RPMI8226 (cell line): ENCODE data around the gene EFNA4.

Source experiments
- DNase-seq: peaks from one replicate; pipeline ENCODE4 v3.0.0-alpha.2; 2015

The EFNA4 gene

GRCh38 chr1:155063550-155064110 lies at the start of gene EFNA4:
TSS of gene EFNA4 (plus strand) at chr1:155063740. CDS start at chr1:155063824, 84 bp downstream.
- peak; percentile 95 for DNase-seq

GRCh38 chr1:155014709-155015508 lies 48.6 kb upstream of the EFNA4 start:
- DNase-seq: no peak

- DNase-seq: peak; percentile 49
These were observed 47.9 kb upstream of the EFNA4 start for GRCh38 chr1:155015527-155016230.

GRCh38 chr1:155016231-155016831 lies 47.2 kb upstream of the EFNA4 start:
- peak; percentile 98 for DNase-seq

- DNase-seq: peak; percentile 95
These were observed 46.2 kb upstream of the EFNA4 start for GRCh38 chr1:155017041-155017945.

GRCh38 chr1:155017946-155018316 lies 45.6 kb upstream of the EFNA4 start:
- peak; percentile 69 for DNase-seq

GRCh38 chr1:155018617-155019348 lies 44.8 kb upstream of the EFNA4 start:
- DNase-seq: peak; percentile 98

- peak; percentile 89 for DNase-seq
These were observed 43.9 kb upstream of the EFNA4 start for GRCh38 chr1:155019377-155020245.

- DNase-seq: no peak
These were observed 41.2 kb upstream of the EFNA4 start for GRCh38 chr1:155022136-155022926.

GRCh38 chr1:155022927-155023236 lies 40.7 kb upstream of the EFNA4 start:
- peak; percentile 88 for DNase-seq

GRCh38 chr1:155023627-155024026 lies 39.9 kb upstream of the EFNA4 start:
- no peak for DNase-seq

- no peak for DNase-seq
These were observed 39.2 kb upstream of the EFNA4 start for GRCh38 chr1:155024315-155024714.

GRCh38 chr1:155026154-155026553 lies 37.4 kb upstream of the EFNA4 start:
- no peak for DNase-seq

GRCh38 chr1:155026588-155026987 lies 37.0 kb upstream of the EFNA4 start:
- no peak for DNase-seq

- no peak for DNase-seq
These were observed 33.9 kb upstream of the EFNA4 start for GRCh38 chr1:155029513-155030242.

- DNase-seq: no peak
These were observed 33.2 kb upstream of the EFNA4 start for GRCh38 chr1:155030243-155030795.

GRCh38 chr1:155030899-155031298 lies 32.6 kb upstream of the EFNA4 start:
- no peak for DNase-seq

GRCh38 chr1:155032886-155033285 lies 30.7 kb upstream of the EFNA4 start:
- DNase-seq: no peak

GRCh38 chr1:155033524-155033923 lies 30.0 kb upstream of the EFNA4 start, which contains the start of the genes DCST1 and DCST2:
TSS of gene DCST1 (plus strand) at chr1:155033824. CDS start at chr1:155034037, 213 bp downstream.
TSS of gene DCST2 (minus strand) at chr1:155033781. CDS start at chr1:155033701, 80 bp downstream.
- no peak for DNase-seq
